ENCODE data around the gene RHOBTB1. TPM values are rescaled to one million over a fixed set of nuclear protein-coding genes. Genes with fewer than 3 reads are reported as not detected.
"Not testable (repeated sequence)": the region's sequence is repeated elsewhere in the genome, so short reads cannot be mapped to it uniquely, and the experiment has no call there.

RHOBTB1 gene
- total RNA-seq, 4 donors from 2014 or later: 15.5 to 44.0 (median 25.3) TPM

- 40 to 67% methylated on average over 1 of the region's 1 CpG for WGBS, 2 donors (ENCODE audit: low coverage in 1 of 2)
- Histone ChIP-seq H3K4me3 (no peak overlapping the region), H3K36me3 (no peaks in the 10 kb centered on the region), H3K27ac (no peak overlapping the region), H3K9me3 (peaks cover 0 to 6% (median 0%) of the 10 kb centered on the region in 3 donors), H3K27me3 (no peaks in the 10 kb centered on the region), H3K4me1 (peaks cover 0 to 17% (median 8%) of the 10 kb centered on the region in 3 donors)
- peak; percentile 64 for ATAC-seq
- TF ChIP-seq CTCF (IDR thresholded peaks at IDR 0.05): no peak
- peak; percentile 25 for TF ChIP-seq POLR2AphosphoS5 (IDR thresholded peaks at IDR 0.05)
- no peak for TF ChIP-seq EP300 (IDR thresholded peaks at IDR 0.05)
- no peak for TF ChIP-seq POLR2A (IDR thresholded peaks at IDR 0.05)
These were observed 95.9 kb downstream of the RHOBTB1 start for GRCh38 chr10:60848126-60848525.

- WGBS, 2 donors (ENCODE audit: low coverage in 1 of 2): 43 to 63% methylated on average over 1 of the region's 1 CpG
- no peaks in the 10 kb centered on the region for H3K36me3 ChIP-seq
- H3K9me3 ChIP-seq: peaks cover 0 to 6% (median 0%) of the 10 kb centered on the region in 3 donors
- H3K27me3 ChIP-seq: no peaks in the 10 kb centered on the region
- H3K27ac ChIP-seq: no peak overlapping the region
- no peak overlapping the region for H3K4me3 ChIP-seq
- peak; percentile 40 for ATAC-seq
- TF ChIP-seq POLR2A (IDR thresholded peaks at IDR 0.05) (no peak), POLR2AphosphoS5 (IDR thresholded peaks at IDR 0.05) (no peak), EP300 (IDR thresholded peaks at IDR 0.05) (no peak)
- H3K4me1 ChIP-seq: peaks cover 0 to 17% (median 8%) of the 10 kb centered on the region in 3 donors
These were observed 97.8 kb downstream of the RHOBTB1 start for GRCh38 chr10:60846173-60846572.

- no peak overlapping the region for H3K27ac ChIP-seq
- H3K4me3 ChIP-seq: no peak overlapping the region
- WGBS, 2 donors (ENCODE audit: low coverage in 1 of 2): 73 to 100% methylated on average over 1 of the region's 1 CpG
- peaks cover 0 to 17% (median 8%) of the 10 kb centered on the region in 3 donors for H3K4me1 ChIP-seq
- TF ChIP-seq CTCF (IDR thresholded peaks at IDR 0.05) (no peak), POLR2A (IDR thresholded peaks at IDR 0.05) (no peak), EP300 (IDR thresholded peaks at IDR 0.05) (no peak), POLR2AphosphoS5 (IDR thresholded peaks at IDR 0.05) (no peak)
- no peaks in the 10 kb centered on the region for H3K36me3 ChIP-seq
- no peaks in the 10 kb centered on the region for H3K9me3 ChIP-seq
- H3K27me3 ChIP-seq: no peaks in the 10 kb centered on the region
- ATAC-seq: no peak
These were observed 98.9 kb downstream of the RHOBTB1 start for GRCh38 chr10:60845038-60845437.

DNA sequence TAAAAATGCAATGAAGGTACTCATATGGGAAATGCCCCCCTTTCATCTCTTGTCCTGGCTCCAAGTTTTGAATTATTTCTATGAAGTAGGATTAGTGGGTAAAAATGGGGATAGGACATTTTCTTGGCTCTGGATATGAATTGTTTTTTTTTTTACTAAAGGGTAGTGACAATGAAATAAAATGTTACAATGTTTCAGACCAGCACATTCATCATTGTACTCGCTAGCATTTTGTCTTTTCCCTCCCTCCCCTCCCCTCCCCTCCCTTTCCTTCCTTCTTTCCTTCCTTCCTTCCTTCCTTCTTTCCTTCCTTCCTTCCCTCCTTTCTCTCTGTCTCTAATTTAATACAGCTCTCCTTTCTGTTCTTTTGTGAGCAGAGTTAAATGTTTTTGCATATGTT lies 101.3 kb downstream of the RHOBTB1 start:
- no peaks in the 10 kb centered on the region for H3K36me3 ChIP-seq

DNA sequence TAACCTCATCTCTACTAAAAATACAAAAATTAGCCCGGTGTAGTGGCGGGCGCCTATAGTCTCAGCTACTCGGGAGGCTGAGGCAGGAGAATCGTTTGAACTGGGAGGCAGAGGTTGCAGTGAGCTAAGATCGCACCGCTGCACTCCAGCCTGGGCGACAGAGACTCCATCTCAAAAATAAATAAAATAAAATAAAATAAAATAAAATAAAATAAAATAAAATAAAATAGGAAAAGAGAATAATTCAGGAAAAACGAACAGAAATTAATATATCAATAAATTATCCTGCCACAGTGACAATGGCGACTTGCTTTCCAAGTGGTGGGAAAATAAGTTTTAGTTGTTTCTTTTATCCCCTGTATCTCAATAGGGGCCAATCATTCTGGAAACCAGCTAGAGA lies 102.8 kb downstream of the RHOBTB1 start:
- H3K36me3 ChIP-seq, H3K4me3 ChIP-seq, ATAC-seq, H3K27ac ChIP-seq, H3K9me3 ChIP-seq, H3K27me3 ChIP-seq, H3K4me1 ChIP-seq: not testable (repeated sequence)
- 86 to 98% methylated on average over 2 to 7 of the region's 10 CpGs for WGBS, 2 donors (ENCODE audit: low coverage in 1 of 2)

More for the DNA sequence above, 101.3 kb downstream of the RHOBTB1 start:
- no peak overlapping the region for H3K4me3 ChIP-seq
- 92% methylated on average over 1 of the region's 1 CpG; no CpG with 5 or more reads in 1 of the 2 donors for WGBS, 2 donors (ENCODE audit: low coverage in 1 of 2)
- ATAC-seq: no peak
- H3K4me1 ChIP-seq: peaks cover 0 to 1% (median 0%) of the 10 kb centered on the region in 3 donors
- TF ChIP-seq POLR2AphosphoS5 (IDR thresholded peaks at IDR 0.05) (no peak), EP300 (IDR thresholded peaks at IDR 0.05) (no peak), POLR2A (IDR thresholded peaks at IDR 0.05) (no peak), CTCF (IDR thresholded peaks at IDR 0.05) (no peak)
- no peaks in the 10 kb centered on the region for H3K9me3 ChIP-seq
- H3K27me3 ChIP-seq: no peaks in the 10 kb centered on the region
- no peak overlapping the region for H3K27ac ChIP-seq

DNA sequence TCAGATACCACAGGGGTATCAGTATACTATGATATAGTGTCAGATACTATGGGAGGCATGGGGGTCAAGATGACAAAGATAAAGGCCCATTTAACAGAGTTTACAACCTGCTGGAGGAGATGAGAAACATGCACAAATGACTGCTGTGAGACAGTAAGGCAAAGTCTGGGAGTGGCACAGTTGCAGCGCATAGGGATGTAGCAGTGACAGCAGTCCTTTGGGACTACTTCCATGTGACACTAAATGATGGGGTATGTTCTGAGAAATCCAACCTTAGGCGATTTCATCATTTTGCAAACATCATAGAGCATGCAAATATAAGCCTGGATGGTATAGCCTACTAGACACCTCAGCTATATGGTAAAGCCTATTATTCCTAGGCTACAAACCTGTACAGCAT lies 108.9 kb downstream of the RHOBTB1 start:
- Histone ChIP-seq H3K4me3 (no peak overlapping the region), H3K36me3 (no peaks in the 10 kb centered on the region), H3K27ac (no peak overlapping the region), H3K27me3 (no peaks in the 10 kb centered on the region), H3K9me3 (no peaks in the 10 kb centered on the region), H3K4me1 (no peaks in the 10 kb centered on the region)
- ATAC-seq: no peak
- TF ChIP-seq POLR2AphosphoS5 (IDR thresholded peaks at IDR 0.05) (no peak), EP300 (IDR thresholded peaks at IDR 0.05) (no peak), POLR2A (IDR thresholded peaks at IDR 0.05) (no peak), CTCF (IDR thresholded peaks at IDR 0.05) (no peak)
- 86 to 92% methylated on average over 2 of the region's 2 CpGs for WGBS, 2 donors (ENCODE audit: low coverage in 1 of 2)
